HT-29 (cell line): ENCODE data around the gene SPC25. TPM values are rescaled to one million over a fixed set of nuclear protein-coding genes. Genes with fewer than 3 reads are reported as not detected.
"Not testable (repeated sequence)": the region's sequence is repeated elsewhere in the genome, so short reads cannot be mapped to it uniquely, and the experiment has no call there.

ENCODE experiments used
- DNase-seq: peaks from one replicate; pipeline ENCODE4 v3.0.0-alpha.2; 2015; ENCODE audit warnings: low spot score
- total RNA-seq: library from RNA; depleted of rRNA; stranded (reverse); fragments of >200 nt; shearing (Covaris generic); gene quantifications from 2 replicates; pipeline ENCODE4 v1.2.3, GENCODE V29; 2014; rRNA removed

SPC25 gene, protein sequence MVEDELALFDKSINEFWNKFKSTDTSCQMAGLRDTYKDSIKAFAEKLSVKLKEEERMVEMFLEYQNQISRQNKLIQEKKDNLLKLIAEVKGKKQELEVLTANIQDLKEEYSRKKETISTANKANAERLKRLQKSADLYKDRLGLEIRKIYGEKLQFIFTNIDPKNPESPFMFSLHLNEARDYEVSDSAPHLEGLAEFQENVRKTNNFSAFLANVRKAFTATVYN
- total RNA-seq = 7.0 and 7.9 TPM in 2 replicates

DNA sequence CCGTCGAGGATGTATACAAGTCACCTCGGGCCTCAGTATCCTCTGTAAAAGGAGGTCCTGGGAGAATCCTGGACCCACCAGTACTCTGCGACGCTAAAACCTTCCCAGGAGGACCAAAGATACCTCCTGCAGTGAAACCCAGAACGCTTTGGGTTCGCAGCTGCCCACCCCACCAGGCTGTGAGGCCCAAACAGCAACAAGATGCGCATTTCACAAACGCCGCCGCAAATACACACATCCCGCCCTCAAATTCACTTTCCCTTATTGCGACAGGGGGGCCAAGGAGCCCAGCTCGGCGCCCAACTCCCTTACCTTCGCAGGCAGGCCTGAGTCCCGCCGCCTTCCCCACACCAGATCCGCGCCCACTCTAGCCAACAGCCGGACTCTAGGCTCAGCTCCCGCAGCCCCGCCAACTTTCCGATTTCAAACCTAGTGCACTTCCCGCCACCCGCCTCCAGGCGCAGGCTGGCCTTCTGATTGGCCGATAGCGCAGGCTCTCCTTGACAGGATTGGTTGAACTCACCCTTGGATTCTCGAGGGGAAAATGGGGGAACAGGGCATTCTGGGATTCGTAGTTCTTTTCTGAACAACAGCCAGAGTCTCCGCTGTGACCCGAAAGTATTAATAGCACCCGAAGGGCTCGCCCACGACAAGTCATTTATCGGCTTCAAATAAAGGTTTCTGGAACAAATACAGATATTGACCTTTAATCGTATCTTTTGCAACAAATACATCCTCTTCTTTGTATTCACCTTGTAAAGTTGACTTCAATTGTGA is at the start of gene SPC25:
Gene SPC25, minus strand, starts transcription at position 425 of the 777 bp plus-strand sequence. CDS start 911 bp downstream, outside the sequence.
- DNase-seq = peak; percentile 91

DNA sequence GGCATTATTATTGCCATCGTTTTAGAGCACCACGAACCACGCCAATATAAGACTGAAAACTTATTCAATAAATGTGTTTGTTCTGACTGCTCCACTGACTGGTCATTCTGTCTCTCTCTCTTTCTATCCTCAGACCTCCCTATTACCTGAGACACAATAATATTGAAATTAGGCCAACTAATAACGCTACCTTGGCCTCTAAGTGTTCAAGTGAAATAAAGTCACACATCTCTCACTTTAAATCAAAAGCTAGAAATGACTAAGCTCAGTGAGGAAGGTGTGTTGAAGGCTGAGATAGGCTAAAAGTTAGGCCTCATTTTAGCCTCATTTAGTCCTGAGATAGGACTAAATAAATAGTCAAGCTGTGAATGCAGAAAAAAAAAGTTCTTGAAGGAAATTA is 49.7 kb upstream of the SPC25 start:
- no peak for DNase-seq

DNA sequence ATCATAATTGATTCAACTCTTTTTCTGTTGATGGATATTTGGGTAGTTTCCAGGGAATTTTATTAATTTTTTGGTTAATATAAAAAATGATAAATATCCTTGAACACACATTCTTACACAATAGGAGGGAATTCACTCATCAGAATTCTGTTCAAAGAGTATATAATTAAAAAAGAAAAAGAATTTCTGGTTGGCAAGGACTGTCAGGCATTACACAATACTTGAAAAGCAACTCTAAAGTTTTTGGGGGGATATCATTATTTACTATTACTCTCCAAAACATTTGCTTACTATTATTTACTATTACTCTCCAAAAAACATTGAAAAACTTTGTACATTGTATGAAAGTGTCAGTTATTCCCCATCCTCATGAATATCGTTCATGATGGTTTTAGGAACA is 48.8 kb upstream of the SPC25 start:
- DNase-seq = no peak

DNA sequence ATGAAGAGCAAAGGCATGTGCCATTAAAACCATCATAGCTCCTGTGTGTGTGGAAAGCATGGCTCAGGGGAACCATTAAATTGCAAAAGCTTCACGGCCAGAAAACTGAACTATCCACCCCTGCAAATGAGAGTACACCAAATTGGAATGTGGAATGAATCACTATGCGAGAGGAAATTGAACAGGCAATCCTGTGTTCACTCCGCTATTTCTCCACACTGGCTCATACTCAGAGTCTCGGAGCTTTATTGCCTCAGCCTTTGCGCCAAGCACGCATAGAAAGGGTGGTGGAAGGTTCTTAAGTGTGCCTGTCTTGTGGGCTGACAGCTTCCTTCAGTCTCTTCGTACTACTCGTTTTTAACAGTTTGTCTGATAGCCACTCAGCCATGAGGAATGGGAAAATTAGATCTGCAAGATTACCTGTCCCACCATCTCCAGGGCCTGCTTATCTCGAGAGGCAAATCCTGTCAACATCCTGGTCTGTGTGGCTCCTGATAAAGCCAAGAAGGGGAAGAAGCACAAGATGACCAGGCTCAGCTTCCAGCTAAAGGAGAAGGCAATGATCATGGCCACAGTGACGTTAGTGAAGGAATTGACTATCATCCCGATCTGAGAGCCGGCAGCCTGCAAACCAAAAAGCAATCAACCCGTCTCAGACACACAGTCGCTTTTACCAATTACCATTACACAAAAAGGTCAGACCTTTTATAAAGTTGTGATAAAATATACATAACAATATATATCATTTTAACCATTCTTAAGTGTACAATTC is 45.8 kb upstream of the SPC25 start:
- no peak for DNase-seq

DNA sequence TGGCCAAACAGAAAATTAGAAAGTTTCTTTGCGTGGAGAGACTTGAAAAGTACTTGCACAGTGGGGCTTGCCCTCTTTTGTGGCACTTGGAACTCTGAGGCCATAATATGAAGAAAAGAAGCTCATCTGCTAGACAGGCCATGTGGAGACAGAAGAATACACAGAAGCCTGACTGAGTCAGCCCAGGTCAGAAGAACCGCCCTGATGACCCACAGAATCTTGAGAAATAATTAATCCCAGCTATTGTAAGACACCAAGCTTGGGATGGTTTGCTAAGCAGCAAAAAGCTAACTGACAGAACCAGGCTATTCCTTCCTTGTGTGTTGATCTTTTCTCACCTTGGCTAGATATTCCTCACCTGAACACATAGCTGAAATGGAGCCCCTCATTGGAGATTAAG is 44.6 kb upstream of the SPC25 start:
- DNase-seq = no peak

DNA sequence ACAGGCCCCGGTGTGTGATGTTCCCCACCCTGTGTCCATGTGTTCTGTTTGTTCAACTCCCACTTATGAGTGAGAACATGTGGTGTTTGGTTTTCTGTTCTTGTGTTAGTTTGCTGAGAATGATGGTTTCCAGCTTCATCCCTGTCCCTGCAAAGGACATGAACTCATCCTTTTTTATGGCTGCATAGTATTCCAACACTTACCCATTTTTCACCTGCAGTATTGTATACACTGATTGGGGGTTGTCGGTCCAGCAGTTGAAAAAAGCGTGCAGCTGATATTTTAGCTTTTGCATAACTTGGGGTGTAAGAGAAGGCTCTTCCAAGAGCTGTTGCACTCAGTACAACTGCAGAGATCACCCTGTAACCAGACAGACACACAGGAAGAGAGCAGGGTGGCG is 41.9 kb upstream of the SPC25 start:
- DNase-seq = not testable (repeated sequence)

DNA sequence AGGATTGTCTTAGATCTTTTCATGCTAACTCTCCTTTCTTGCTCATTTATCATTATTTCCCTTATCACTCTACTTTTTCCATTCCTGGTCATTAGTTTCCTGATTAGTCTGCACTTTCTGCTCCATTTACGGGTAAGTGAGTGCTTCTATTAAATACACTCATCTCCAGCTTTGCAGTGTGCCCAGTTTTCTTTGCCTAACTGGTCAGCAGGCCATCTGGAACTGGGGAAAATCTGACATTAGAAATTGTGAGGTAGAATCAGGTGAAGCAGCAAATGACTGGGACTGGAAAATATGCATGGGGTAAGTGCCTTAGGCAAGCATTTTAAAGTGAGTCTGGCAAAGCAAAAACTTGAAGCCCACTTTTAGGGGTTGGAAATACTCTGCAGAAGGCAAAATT is 40.0 kb upstream of the SPC25 start:
- DNase-seq = no peak

DNA sequence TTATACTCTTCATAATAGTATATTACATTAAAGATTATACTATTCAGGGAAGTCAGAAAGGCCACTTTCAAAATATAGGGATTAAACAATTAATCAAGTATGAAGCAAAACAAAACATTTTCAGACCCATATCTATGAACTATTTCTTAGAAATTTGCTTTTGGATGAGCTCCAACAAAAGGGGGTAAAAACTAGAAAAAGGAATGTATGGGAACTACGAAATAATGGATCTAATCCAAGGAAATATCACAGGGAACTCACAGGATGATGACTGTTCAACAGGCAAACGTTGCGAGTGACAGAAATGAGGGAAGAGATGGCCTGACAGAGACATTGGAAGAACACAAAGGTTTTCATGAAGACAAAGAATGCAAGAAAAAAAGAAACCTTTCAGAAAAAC is 38.8 kb upstream of the SPC25 start:
- no peak for DNase-seq

DNA sequence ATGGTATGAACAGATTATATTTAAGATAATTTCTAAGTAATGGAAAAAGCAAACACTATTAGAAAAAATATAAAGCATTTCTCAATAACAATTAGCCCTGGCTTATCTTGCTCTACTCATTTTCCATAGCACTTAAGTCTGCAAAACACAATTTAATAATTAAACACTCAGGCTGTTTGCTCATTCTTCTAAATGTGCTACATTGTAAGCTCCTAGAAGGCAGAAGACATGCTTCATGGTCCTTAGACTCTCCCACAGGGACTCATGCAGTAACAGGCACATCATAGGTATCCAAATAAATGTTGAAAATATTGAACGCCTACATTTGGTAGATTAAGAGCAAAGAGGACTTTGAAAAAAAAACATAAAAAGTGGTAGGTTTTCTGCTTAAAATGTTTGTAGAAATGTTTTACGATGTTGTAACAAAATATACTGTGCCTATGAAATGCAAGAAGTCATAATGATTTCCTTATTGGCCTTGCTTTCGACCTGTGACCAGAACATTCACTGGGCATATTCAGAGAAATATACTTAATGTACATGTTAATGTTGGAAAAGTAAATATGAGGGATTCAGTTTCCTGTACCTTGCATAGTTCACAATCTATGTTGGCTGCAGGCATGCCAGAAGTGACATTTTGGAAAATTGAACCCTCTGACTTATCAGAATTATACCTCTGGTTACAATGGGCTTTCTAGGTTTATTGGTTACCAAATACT is 38.0 kb upstream of the SPC25 start:
- DNase-seq = no peak

DNA sequence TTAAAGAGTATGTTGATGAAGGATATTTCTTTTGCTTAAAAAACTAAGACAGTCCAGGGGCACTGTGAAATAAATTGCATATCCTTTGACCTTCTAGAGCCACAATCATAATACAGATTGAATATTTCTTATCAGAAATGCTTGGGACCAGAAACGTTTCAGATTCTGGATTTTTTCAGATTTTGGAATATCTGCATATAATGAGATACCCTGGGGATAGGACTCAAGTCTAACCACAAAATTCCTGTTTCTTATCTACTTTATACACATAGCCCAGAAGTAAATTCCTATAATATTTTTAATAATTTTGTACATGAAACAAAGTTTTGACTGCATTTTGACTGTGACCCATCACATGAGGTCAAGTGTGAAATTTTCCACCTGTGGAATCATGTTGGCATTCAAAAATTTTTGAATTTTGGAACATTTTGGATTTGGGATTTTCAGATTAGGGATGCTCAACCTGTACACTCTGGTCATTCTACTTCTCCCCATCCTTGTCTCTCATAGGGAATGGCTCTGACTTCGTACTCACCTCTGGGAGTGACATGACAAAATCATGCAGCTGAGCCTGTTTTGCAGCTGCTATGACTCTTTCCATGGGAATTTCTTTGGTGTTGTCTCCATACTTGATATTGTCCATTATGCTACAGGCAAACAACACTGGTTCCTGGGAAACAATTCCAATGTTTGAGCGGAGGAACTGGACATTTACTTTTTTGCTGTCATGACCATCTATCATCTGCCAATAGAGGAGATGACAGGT is 36.6 kb upstream of the SPC25 start:
- no peak for DNase-seq

DNA sequence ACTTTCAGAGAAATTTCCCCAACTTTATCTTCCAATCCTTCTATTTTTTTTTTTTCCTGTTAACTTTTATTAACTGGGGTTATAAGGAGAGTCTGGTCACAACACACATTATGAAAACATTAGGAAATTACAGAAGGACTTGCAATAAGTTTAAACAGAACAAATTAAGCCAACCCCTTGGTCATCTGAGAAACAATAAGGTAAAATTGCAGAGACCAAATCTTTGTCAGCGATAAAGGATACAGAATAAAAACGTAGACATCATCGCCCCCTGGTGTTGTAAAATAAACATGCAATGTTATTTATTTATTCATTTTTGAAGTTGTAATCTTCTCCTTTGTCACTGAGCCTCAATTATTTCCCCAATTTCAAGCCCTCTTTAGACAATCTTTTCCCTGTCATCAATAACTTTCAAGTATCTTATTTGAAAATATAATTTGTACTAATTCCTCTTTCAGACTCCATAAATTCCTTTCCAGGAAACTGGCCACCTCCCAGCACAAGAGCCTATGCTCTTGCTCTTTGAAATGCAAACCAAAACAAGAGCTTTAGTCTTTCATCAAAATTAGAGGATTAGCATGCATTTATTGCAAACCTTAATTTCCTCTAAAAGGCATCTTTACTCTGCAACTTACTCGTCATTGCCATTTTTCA is 30.4 kb upstream of the SPC25 start:
- DNase-seq = peak; percentile 74

DNA sequence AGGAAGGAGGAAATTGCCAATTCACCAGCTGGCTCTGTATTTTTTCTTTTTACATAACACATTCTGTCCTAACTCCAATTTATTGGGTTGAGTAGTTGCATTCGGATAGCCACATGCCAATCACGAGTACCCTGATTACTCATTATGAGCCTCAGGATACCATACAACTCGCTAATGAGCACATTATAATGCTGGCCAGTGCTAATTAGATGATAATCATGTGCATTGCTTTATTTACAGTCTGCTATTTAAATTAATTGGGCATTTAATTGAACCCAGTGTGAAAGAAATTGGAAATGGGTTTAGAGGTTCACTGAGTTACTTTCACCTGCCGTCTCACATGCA is 26.1 kb upstream of the SPC25 start:
- DNase-seq = no peak

DNA sequence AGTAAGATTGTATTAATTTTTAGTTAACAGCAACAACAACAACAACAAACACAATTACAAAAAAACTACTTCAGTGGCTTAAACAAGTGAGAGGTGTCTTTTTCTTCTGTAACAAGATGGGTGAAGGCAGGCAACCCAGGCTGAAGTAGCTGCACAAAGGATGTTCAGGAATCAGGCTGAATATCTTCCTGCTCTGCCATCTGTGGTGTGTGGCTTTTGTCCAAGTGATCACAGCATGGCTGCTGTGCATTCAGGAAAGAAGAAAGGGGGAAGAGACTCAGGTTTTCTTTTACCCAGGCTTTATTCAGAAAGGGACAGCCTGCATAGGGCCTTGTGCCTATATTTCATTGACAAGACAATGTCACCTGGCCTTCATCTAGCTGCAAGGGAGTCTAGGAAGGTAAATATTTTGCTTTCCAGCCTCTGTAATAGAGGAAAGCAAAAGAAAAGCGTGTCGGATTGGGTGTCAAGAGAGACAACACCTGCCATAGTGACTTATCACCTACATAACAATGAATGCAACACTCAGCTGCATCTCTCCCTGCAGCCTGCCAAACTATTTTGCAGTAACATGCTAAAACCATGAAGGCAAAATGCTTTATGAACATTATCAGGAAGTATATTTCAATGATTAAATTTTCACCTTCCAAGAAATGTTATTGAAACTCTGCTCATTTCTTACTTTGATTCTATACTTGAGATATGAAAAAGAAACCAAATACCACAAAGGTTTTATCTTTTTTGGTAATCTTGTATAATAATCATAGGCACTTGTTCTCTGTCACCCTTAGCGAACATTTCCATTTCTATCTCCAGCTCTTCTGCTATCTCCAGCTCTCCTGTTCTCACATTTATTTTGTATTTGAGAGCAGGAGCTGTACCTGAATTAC is 25.5 kb upstream of the SPC25 start:
- no peak for DNase-seq

DNA sequence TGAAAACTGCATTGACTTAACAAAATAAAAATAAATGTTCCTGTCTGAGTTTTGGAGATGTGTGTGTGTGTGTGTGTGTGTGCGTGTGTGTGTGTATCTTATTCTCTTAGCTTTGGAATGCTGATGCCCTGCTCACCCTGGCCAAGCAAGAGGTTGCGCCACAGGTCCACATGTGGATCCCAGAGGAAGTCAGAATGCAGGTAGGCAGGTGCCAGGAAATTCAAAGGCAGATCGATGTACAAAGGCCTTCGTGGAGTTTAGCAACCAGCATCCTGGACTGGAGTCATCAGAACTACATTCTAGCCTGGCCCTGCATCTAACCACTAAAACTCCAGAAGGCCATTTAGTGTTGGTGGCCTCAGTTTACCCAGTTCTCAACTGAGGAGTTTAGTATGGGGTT is 23.3 kb upstream of the SPC25 start:
- no peak for DNase-seq

DNA sequence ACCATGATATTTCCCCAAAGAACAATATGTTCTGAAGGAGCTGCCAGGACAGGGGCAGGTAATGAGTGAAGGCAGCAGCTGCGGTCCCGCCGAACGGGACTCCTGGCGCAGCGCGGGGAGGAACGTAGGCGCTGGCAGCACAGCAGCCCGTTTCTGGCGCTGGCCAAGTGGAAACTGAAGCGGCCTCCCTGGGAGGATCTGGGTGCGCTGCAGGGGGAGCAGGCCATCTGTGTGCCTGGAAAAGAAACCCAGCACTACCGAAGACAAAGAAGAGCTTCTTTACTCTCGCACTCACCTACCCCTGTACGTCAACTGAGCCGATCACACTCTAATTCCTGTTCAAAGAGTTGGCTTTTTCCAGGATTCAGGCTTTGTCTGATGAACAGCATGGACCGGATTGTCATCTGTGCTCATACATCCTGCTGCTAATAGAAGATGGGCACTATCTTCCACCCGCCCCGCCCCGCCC is 22.7 kb upstream of the SPC25 start:
- DNase-seq = no peak

DNA sequence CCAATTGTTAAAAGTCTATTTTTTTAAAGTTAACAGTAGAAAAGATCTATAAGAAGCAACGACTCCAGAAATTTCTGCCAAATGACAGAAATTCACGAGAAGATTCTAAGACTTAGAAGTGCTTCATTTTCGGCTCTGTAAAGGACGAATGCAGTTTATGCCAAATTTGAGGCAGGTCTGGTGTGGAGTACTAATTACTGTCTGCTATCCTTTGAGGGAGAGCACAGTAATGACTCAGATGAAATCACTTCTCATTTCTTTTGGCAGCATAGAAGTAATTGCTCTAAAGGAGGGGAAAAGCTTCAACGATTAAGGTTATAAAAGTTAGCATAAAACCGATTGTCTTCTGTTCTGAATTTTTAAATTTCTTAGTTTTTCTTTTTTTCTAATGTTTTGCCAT is 22.2 kb upstream of the SPC25 start:
- DNase-seq = no peak

DNA sequence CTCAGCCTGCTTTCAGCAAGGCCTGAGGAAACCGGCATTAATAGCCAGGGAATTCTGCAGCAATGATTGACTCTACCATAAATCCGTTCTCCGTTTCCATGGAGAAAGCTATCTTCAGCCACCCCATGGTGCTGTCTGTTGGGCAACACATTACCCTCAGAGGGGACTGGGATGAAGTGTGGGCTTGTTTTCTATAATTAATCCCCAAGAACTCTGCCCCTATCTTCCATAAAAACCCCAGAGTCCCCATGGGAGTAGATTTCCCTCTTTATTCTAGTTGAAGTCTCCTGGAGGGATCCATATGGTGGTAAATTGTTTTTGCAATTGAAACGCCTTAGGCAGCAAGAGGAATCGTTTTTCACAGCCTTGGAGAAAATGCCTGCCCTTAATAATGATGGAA is 20.1 kb upstream of the SPC25 start:
- no peak for DNase-seq

DNA sequence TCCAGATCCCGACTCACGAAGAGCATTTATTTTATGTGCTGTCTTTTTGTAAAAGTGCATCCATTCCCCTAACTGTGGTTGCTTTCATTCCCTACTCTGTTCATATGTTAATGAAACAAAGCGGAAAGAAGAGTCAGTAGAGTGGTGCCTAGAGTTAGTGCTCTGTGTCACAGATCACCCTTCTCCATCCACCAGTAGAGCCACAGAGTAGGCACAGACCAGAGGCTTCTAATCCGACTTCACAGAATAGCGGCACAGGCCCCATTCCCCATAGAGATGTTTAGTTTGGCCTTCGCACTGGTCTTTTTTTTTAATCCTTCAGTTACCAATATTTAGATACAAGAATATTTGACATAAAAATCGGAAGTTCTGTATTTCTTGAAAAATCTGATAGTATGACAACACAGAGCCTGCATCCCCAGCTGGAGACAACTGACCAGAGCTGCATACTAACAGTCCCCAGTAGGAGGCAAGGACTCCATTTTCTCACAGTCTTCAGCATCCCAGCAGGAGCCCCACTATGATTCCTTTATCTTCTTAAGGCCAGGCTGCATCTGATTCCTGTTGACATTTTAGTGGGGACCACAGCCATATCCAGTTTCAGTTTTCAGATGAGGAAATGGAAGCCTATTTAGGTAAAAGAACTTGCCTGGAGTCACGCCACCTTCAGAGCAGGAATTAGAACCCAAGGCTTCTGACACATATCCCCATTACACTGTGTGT is 17.9 kb upstream of the SPC25 start:
- DNase-seq = no peak

DNA sequence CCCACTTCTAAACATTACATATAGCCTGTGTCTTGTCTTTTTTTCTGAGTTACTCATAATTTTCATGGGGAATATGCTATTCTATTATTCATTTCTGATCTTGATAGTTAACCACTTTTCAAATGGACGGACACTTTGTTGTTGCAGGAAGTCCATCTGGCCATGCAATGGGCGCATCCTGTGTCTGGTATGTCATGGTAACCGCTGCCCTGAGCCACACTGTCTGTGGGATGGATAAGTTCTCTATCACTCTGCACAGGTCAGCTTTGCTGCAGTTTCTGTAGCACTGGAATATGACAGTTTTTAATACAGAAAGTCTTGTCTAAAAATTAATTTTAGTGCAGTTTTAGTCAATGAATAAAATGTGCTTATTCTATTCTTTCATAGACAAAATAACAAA is 14.1 kb upstream of the SPC25 start:
- DNase-seq = no peak
